Tibial artery (tissue), 4 donors: Measurements from ENCODE around the gene WIPF3.

ENCODE experiments used
- DNase-seq, 2 donors: peaks; one replicate each; pipeline ENCODE4 v3.0.0-alpha.2; 2019
- H3K27ac ChIP-seq, 2 donors: fragments of 200-600 bp; sonication (generic) in 1 of 2; 1 replicate in 1 of 2; 2 replicates in 1 of 2; pipeline ENCODE4 v1.5.1; 2018 to 2019; ENCODE audit warnings: mild to moderate bottlenecking in 1 of 2
- H3K27me3 ChIP-seq, 2 donors: fragments of 200-600 bp; sonication (generic) in 1 of 2; one replicate each; pipeline versions ENCODE4 v1.5.1 to v1.6.0; 2016 to 2019
- H3K36me3 ChIP-seq, 3 donors: fragments of 200-600 bp; sonication (generic) in 2 of 3; one replicate each; pipeline ENCODE4 v1.5.1; 2016 to 2019; ENCODE audit warnings: mild to moderate bottlenecking in 2 of 3
- H3K4me1 ChIP-seq, 4 donors: fragments of 200-600 bp; sonication (generic) in 2 of 4; 1 replicate in 3 of 4; 2 replicates in 1 of 4; pipeline ENCODE4 v1.5.1; 2016 to 2019
- H3K4me3 ChIP-seq, 2 donors: fragments of 200-600 bp; sonication (generic) in 1 of 2; 1 replicate in 1 of 2; 2 replicates in 1 of 2; pipeline ENCODE4 v1.5.1; 2018 to 2019; ENCODE audit warnings: mild to moderate bottlenecking in 2 of 2
- H3K9me3 ChIP-seq, 3 donors: fragments of 200-600 bp; sonication (generic) in 1 of 3; one replicate each; pipeline ENCODE4 v1.5.1; 2016 to 2019
- CTCF ChIP-seq, 2 experiments: fragments of 200-600 bp in 1 of 2; fragments of 450-650 bp in 1 of 2; IDR thresholded peaks; one replicate each; pipeline ENCODE4 v1.5.1; 2017 to 2019; ENCODE audit warnings: antibody characterized with exemption in 2 of 2, mild to moderate bottlenecking in 1 of 2, moderate library complexity in 1 of 2
- intact Hi-C: fragments of 100-400 bp; cut with DNase I; formaldehyde crosslinking; loops from one replicate; pipeline ENCODE4 v1.15.0; 2023; ENCODE audit warnings: low total_unique reads

Gene WIPF3

GRCh38 chr7:29879609-29880008 is 73.3 kb downstream of the WIPF3 start:
- Histone ChIP-seq H3K4me3 (no peak overlapping the region), H3K36me3 (no peaks in the 10 kb centered on the region), H3K4me1 (peaks cover 0 to 21% (median 9%) of the 10 kb centered on the region in 4 donors), H3K27ac (no peak overlapping the region), H3K27me3 (no peaks in the 10 kb centered on the region), H3K9me3 (no peaks in the 10 kb centered on the region)
- intact Hi-C loops: loop anchor here (5.0 to 10.0 kb wide), 2 partner anchors 43 to 65 kb away; no protein-coding TSS in a partner anchor
- peak in 1 of 2 donors; percentile 63 for DNase-seq
- TF ChIP-seq CTCF (IDR thresholded peaks at IDR 0.05): no peak

- no peak overlapping the region for H3K27ac ChIP-seq
- no peaks in the 10 kb centered on the region for H3K9me3 ChIP-seq
- DNase-seq: no peak
- H3K36me3 ChIP-seq: no peaks in the 10 kb centered on the region
- peaks cover 0 to 30% (median 11%) of the 10 kb centered on the region in 4 donors for H3K4me1 ChIP-seq
- H3K4me3 ChIP-seq: no peak overlapping the region
- no peaks in the 10 kb centered on the region for H3K27me3 ChIP-seq
- intact Hi-C loops: no loop called here
- TF ChIP-seq CTCF (IDR thresholded peaks at IDR 0.05): no peak
Measured at GRCh38 chr7:29881724-29882123, 75.4 kb downstream of the WIPF3 start.

DNA sequence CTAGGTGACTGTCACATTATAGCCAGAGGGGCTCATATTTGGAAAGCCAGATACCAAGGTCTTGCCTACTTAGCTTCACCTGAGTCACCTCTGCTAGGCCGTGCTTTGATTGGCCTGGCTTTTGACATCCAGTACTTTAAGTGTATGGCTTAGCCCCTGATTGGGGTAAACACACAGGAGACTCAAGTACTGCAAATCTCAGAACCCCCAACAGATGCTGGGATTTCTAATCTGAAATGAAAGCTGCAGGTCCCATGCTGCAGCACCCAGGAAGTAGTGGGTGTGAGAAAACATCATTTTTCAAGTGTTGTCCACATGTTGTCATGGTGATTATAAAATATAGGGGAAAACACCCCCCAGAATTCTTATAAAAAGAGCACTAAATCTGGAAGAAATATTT is 76.2 kb downstream of the WIPF3 start:
- intact Hi-C loops: no loop called here
- H3K27ac ChIP-seq: no peak overlapping the region
- H3K4me1 ChIP-seq: peaks cover 0 to 30% (median 11%) of the 10 kb centered on the region in 4 donors
- no peak for TF ChIP-seq CTCF (IDR thresholded peaks at IDR 0.05)
- H3K9me3 ChIP-seq: no peaks in the 10 kb centered on the region
- H3K4me3 ChIP-seq: no peak overlapping the region
- DNase-seq: no peak
- H3K36me3 ChIP-seq: no peaks in the 10 kb centered on the region
- H3K27me3 ChIP-seq: no peaks in the 10 kb centered on the region

DNA sequence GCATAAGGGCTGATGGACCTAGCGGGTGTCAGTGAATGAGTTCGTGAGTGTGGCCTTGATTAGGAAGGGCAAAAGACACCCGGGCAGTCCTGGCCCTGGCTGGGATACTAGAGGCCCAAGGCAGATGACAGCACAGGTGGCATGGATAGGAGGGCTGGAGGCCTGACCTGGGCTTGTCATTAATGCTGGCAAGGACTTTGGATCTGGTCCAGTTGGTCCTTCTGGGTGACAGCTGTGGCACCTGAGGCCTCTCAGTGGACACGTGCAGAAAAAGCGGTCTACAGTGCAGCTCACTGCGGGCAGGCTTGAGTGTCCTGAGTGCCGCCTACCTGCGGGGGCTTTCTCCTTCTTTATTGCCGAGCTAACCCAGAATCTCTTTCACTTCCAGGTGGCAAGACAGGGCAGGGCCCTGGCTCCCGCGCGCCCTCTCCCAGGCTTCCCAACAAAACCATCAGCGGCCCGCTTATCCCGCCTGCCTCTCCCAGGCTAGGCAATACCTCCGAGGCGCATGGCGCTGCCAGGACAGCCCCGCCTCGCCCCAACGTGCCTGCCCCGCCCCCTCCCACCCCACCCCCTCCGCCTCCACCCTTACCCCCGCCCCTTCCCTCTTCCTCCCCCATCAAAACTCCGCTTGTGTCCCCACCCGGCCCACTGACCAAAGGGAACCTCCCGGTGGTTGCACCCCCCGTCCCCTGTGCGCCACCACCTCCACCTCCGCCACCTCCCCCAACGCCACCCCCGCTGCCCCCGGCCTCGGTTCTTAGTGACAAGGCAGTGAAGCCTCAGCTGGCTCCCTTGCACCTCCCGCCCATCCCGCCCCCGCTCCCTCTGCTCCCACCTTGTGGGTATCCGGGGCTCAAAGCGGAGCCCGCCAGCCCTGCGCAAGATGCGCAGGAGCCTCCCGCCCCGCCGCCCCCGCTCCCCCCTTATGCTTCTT is 77.4 kb downstream of the WIPF3 start:
- peaks cover 0 to 30% (median 8%) of the 10 kb centered on the region in 4 donors for H3K4me1 ChIP-seq
- peaks cover 0 to 5% (median 4%) of the 10 kb centered on the region in 3 donors for H3K36me3 ChIP-seq
- H3K4me3 ChIP-seq: peak overlapping the region; percentile 51 to 53
- no peaks in the 10 kb centered on the region for H3K27me3 ChIP-seq
- H3K9me3 ChIP-seq: no peaks in the 10 kb centered on the region
- peak overlapping the region; percentile 36 to 37 for H3K27ac ChIP-seq
- intact Hi-C loops: no loop called here
- TF ChIP-seq CTCF (IDR thresholded peaks at IDR 0.05): no peak
- no peak for DNase-seq

GRCh38 chr7:29884399-29885272 is 78.3 kb downstream of the WIPF3 start:
- H3K27ac ChIP-seq: peak overlapping the region in 1 of 2 donors; percentile 36
- DNase-seq: no peak
- no peaks in the 10 kb centered on the region for H3K9me3 ChIP-seq
- intact Hi-C loops: no loop called here
- no peaks in the 10 kb centered on the region for H3K27me3 ChIP-seq
- peaks cover 0 to 10% (median 9%) of the 10 kb centered on the region in 3 donors for H3K36me3 ChIP-seq
- H3K4me1 ChIP-seq: peaks cover 0 to 27% (median 7%) of the 10 kb centered on the region in 4 donors
- peak overlapping the region; percentile 51 to 53 for H3K4me3 ChIP-seq
- no peak for TF ChIP-seq CTCF (IDR thresholded peaks at IDR 0.05)
